GM21576 (cell line): Measurements from ENCODE around the gene PHOX2A.
"Not testable (repeated sequence)": the region's sequence is repeated elsewhere in the genome, so short reads cannot be mapped to it uniquely, and the experiment has no call there.

Experiments used
- ATAC-seq: cut with Tn5 transposase; IDR thresholded peaks from one replicate; pipeline ENCODE4 v1.9.1; 2021; ENCODE audit warnings: mild to moderate bottlenecking, moderate library complexity; ENCODE audit not compliant: unreplicated experiment

Gene PHOX2A

GRCh38 chr11:72244060-72244360 is at the start of gene PHOX2A:
Gene PHOX2A (minus strand): TSS chr11:72244176. CDS start chr11:72244004, 172 bp downstream.
- ATAC-seq, result no peak

- no peak for ATAC-seq
These were observed 49.4 kb upstream of the PHOX2A start for GRCh38 chr11:72293391-72293790.

GRCh38 chr11:72292106-72292785 is 48.3 kb upstream of the PHOX2A start:
- no peak for ATAC-seq

- ATAC-seq, result not testable (repeated sequence)
These were observed 46.8 kb upstream of the PHOX2A start for GRCh38 chr11:72290741-72291140.

GRCh38 chr11:72287293-72287692 is 43.3 kb upstream of the PHOX2A start:
- no peak for ATAC-seq

GRCh38 chr11:72283947-72284346 is 40.0 kb upstream of the PHOX2A start:
- ATAC-seq, result no peak

GRCh38 chr11:72280726-72281315 is 36.8 kb upstream of the PHOX2A start:
- no peak for ATAC-seq

GRCh38 chr11:72280037-72280436 is 36.1 kb upstream of the PHOX2A start:
- no peak for ATAC-seq

- no peak for ATAC-seq
These were observed 34.9 kb upstream of the PHOX2A start for GRCh38 chr11:72278905-72279304.

GRCh38 chr11:72274435-72274834 is 30.5 kb upstream of the PHOX2A start:
- no peak for ATAC-seq

GRCh38 chr11:72271980-72272379 is 28.0 kb upstream of the PHOX2A start:
- no peak for ATAC-seq

GRCh38 chr11:72267956-72268617 is 24.1 kb upstream of the PHOX2A start:
- ATAC-seq, result no peak

- not testable (repeated sequence) for ATAC-seq
These were observed 23.0 kb upstream of the PHOX2A start for GRCh38 chr11:72266960-72267359.

- no peak for ATAC-seq
These were observed 22.0 kb upstream of the PHOX2A start for GRCh38 chr11:72265951-72266350.

GRCh38 chr11:72263361-72263760 is 19.4 kb upstream of the PHOX2A start:
- no peak for ATAC-seq

- no peak for ATAC-seq
These were observed 16.6 kb upstream of the PHOX2A start for GRCh38 chr11:72260574-72260973.

GRCh38 chr11:72259490-72259889 is 15.5 kb upstream of the PHOX2A start:
- ATAC-seq, result no peak

GRCh38 chr11:72257570-72257969 is 13.6 kb upstream of the PHOX2A start:
- no peak for ATAC-seq

- ATAC-seq, result no peak
These were observed 10.5 kb upstream of the PHOX2A start for GRCh38 chr11:72254299-72254993.

- ATAC-seq, result no peak
These were observed 9.4 kb upstream of the PHOX2A start for GRCh38 chr11:72253392-72253791.

GRCh38 chr11:72251614-72252013 is 7.6 kb upstream of the PHOX2A start:
- no peak for ATAC-seq
